ENCODE measurements around the gene OPRM1.
"Not testable (repeated sequence)": the region's sequence is repeated elsewhere in the genome, so short reads cannot be mapped to it uniquely, and the experiment has no call there.

The OPRM1 gene

GRCh38 chr6:154213782-154214181 is 174.7 kb downstream of the OPRM1 start:
- no peak for DNase-seq

DNA sequence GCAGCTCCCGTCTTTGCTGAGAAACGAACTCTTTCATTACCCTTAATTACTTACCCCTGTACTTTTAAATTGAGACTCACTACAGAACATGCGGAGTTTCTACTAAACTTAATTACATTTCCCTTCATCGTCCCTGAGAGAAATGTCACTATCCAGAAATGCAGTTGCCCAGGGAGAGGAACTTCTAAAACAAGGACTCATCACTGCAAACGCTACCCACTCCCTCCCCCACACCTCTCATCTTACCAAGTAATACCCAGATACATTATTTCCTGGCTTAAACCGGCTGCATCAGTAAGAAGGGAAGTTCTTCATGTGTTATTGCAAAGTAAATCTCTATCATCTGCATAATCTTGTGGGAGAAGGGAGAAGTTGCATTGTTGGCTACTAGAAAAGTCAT is 179.3 kb downstream of the OPRM1 start:
- peak; percentile 21 for DNase-seq

- DNase-seq, result no peak
Measured at GRCh38 chr6:154218787-154219186, 179.7 kb downstream of the OPRM1 start.

DNA sequence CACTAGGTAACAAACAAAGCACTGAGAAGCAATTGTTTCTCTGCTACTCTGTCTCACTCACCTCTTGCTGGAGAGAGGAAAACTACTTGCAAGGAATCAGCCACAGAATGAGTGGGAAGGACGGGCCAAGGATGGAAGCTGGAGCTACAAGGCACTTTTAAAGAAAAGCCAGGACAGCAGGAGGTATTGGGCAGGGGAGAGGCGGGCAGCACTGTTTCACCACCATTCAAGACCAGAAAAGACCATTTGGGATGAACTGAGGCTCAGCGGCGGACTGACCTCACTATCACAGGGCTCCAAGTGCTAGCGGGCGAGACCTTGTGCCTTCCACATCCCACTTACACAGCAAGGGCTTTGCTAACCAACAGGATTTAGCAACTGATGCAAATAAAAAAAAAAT is 180.2 kb downstream of the OPRM1 start:
- no peak for DNase-seq

- no peak for DNase-seq
Measured at GRCh38 chr6:154222716-154223115, 183.7 kb downstream of the OPRM1 start.

- no peak for DNase-seq
Measured at GRCh38 chr6:154223296-154223695, 184.3 kb downstream of the OPRM1 start.

DNA sequence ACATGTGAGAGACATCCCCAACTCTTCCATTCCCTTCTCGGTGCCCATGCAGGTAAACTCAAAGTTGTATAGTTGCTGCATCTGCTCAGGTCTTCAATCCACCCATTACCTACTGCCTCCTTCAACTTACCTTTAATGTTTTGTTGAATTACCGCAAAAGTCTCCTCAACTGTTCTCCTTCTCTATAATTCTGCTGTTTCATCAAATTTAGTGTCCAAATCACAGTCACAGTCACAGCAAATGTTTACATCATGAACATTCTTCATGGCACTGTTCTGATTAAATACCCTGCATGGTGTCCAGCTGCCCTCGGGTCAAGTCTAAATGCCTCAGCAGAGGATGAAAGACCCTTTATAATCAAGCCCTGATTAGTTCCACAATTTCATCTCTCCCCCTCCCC is 187.4 kb downstream of the OPRM1 start:
- DNase-seq, result no peak

DNA sequence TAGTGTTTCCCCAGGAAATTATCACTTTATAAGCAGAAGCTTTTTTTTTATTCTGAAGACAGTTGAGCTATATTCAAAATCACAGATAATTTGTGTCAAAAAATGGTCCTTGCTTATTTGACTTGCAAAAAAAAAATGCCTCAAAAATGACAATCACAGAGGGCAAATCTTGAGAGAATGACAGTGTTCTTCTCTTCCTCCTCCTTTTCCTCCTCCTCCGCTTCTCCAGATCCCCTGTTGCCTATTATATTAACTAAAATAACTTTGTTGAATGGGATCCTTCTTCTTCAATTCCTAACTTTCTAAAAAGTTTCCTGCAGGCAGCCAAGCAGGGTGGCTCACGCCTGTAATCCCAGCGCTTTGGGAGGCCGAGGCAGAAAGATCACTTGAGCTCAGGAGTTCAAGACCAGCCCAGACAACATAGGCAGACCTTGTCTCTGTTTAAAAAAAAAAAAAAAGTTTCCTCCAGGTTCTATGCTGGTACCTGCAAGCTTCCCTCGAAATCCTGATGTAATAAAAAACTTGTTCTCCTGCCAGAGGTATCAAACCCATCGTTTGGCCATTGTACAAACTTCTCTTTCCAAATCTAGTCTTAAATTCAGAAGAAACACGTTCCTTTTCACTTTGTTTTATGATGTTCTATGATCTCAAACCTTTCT is 189.0 kb downstream of the OPRM1 start:
- DNase-seq, result no peak

- no peak for DNase-seq
Measured at GRCh38 chr6:154228521-154228905, 189.5 kb downstream of the OPRM1 start.

GRCh38 chr6:154229786-154230185 is 190.7 kb downstream of the OPRM1 start:
- DNase-seq, result peak; percentile 57

DNA sequence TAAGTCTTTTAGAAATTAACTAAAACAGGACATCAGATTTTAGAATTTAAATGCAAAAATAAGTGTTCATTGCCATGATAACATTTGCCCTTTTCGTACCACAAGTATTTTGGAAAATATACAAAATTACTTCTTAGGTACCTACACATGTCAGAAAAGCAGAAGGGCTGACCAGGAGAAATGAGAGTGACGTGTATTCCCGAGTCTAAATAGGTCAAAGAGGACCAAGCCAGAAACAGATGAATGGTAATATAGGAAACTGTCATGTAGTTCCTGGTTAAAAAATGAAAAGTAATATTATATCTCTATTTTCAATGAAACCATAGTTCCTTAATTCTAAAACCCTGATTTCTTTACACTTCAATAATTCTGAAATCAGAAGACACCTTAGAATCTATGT is 191.4 kb downstream of the OPRM1 start:
- DNase-seq, result no peak

GRCh38 chr6:154230910-154231595 is 192.0 kb downstream of the OPRM1 start:
- DNase-seq, result no peak

GRCh38 chr6:154232013-154232910 is 193.2 kb downstream of the OPRM1 start:
- no peak for DNase-seq

DNA sequence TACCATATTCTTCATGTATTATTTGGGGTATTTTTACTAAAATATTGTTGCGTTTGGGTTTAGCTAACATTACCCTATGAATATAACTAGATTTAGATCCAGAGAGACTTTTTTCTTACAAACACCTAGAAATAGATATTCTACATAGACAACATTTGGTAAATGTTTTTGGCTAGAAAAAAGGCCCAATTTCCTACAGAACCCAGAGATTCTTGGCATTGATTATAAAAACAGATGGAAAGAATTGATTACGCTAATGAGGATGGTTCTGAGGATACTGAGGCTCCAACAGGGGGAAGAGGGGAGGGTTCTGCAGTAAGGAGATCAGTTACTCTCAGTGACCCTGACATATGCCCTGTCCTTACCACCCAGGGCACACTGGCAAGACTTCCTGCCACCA is 194.3 kb downstream of the OPRM1 start:
- no peak for DNase-seq

DNA sequence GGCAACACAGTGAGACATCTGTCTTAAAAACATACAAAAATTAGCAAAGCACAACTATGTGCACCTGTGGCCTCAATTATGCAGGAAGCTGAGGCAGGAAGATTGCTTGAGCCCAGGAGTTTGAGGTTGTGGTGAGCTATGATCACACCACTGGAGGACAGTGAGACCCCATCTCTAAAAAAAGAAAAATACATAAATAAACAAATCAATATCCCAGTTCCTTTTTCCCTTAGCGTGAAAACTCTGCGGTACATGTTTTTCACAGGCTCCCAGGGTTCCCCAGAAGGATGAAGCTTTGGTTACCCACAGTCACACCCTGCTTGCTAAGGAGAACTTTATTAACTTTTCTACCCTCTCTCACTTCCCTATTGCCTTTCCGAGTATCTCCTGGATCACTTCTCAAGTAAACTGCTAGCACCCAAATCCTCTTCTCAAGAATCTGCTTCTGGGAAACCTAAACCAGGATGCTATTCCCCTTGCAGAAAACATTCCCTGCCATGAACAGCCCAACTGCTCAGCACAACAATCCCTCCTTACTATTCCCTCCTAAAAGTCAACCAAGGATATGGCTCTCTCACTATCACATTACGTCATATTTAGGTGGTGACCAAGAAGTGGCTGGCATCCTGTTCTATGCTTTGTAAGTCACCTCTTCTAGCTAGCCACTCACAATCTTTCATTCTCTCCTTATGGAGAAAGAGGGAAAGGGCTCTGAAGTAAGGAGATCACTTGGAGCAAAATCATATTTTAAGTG is 195.2 kb downstream of the OPRM1 start:
- no peak for DNase-seq

DNA sequence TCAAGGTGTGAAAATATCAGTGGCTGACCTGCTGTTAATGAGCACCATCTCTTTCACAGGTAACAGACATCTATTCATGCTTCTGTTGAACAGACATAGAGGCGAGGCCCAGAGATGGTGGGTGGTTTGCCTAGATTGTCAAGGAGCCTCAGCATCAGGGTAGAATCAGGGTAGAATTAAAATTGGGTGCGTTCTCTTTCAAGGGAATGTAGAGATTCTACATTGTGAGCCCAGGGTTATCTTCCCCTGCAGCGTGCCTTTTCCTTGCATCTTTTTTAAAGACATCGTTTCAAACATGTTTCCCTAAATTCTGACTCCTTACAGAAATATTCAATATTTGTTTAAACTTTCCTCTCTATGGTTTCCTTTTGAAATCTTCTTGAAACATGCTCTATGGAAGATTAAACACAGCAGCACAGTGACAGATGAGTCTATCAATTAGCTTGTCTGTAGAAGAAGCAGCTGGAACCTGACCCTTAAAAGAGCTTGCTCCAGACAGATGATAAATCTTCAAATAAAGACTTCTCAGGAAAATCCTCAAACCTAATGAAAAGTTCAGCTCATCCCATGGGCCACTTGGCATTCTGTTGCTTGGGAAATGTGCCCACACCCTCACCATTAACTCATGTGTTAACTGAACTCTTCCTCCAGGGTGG is 197.7 kb downstream of the OPRM1 start:
- DNase-seq, result no peak

DNA sequence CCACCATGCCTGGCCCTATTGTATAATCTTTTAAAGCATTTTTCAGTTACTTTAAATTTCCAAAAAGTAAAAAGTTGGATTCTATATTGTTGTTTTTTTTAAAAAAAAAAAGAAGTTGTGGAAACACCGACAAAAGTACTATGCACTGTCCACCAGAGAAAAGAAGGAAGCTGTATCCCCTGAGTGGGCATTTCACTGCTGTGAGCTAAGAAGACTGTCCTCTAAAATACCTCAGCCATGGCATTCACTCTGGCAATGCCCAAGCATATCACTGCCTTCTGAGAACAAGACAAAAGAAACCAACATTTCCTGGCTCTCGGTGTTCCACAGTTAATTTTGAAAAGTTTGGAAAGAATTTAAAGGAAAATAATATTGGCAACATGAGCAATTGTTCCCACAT is 199.8 kb downstream of the OPRM1 start:
- DNase-seq, result no peak

GRCh38 chr6:154239392-154239791 is 200.4 kb downstream of the OPRM1 start:
- no peak for DNase-seq

- DNase-seq, result not testable (repeated sequence)
Measured at GRCh38 chr6:154241061-154241460, 202.0 kb downstream of the OPRM1 start.

DNA sequence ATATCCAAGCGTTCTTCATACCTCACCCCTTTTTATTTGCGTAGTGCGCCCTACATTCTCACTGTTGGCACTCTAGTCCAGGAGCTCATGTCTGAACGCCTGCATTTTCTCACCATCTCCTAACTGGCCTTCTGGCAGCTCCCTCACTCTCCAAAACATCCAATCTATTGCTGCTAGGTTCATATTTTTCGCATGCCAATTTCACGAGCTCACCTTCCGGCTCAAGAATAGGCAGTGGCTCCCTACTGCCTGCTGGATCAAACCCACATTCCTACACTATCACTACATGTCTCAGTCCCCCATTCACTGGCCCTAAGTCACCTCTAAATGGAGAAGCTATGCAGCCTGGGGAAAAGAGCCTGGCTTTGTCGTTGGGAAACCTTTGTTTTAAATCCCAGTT is 202.5 kb downstream of the OPRM1 start:
- no peak for DNase-seq

- no peak for DNase-seq
Measured at GRCh38 chr6:154242617-154243357, 203.7 kb downstream of the OPRM1 start.
